ENCODE results near the gene CDKAL1.

CDKAL1 gene

GRCh38 chr6:20811109-20811761 lies 277.0 kb downstream of the CDKAL1 start:
- TF ChIP-seq CEBPB (IDR thresholded peaks at IDR 0.05) (peak; percentile 41), EP300 (IDR thresholded peaks at IDR 0.05; ENCODE audit: borderline replicate concordance) (peak; percentile 88), FOXM1 (IDR thresholded peaks at IDR 0.05; ENCODE audit: borderline replicate concordance, low read depth) (peak; percentile 68; the same call in 1 of the 2 replicates), RAD21 (IDR thresholded peaks at IDR 0.05; ENCODE audit: low read depth) (0 out of 2 replicates have a peak, but pooled peaks have one; percentile 1), CREB1 (IDR thresholded peaks at IDR 0.05; ENCODE audit: low read depth) (0 out of 2 replicates have a peak, but pooled peaks have one; percentile 12), MAX (IDR thresholded peaks at IDR 0.05) (no peak), NFIC (IDR thresholded peaks at IDR 0.05) (0 out of 2 replicates have a peak, but pooled peaks have one; percentile 6), YY1 (IDR thresholded peaks at IDR 0.05; ENCODE audit: low read depth) (no peak), TAF1 (IDR thresholded peaks at IDR 0.05; ENCODE audit: low read depth) (no peak), TEAD4 (IDR thresholded peaks at IDR 0.05) (peak; percentile 84), TCF12 (IDR thresholded peaks at IDR 0.05; ENCODE audit: low read depth) (peak; percentile 70; the same call in 1 of the 2 replicates)

GRCh38 chr6:20812776-20813175 lies 278.5 kb downstream of the CDKAL1 start:
- no peak for TF ChIP-seq CEBPB (IDR thresholded peaks at IDR 0.05)
- no peak for TF ChIP-seq CREB1 (IDR thresholded peaks at IDR 0.05; ENCODE audit: low read depth)
- no peak for TF ChIP-seq EP300 (IDR thresholded peaks at IDR 0.05; ENCODE audit: borderline replicate concordance)
- no peak for TF ChIP-seq USF1 (IDR thresholded peaks at IDR 0.05)
- no peak for TF ChIP-seq TAF1 (IDR thresholded peaks at IDR 0.05; ENCODE audit: low read depth)
- TF ChIP-seq EGR1 (IDR thresholded peaks at IDR 0.05), result no peak
- TF ChIP-seq YY1 (IDR thresholded peaks at IDR 0.05; ENCODE audit: low read depth), result no peak
- TF ChIP-seq REST (IDR thresholded peaks at IDR 0.05; ENCODE audit: low read depth), result no peak
- no peak for TF ChIP-seq ZBTB7A (IDR thresholded peaks at IDR 0.05; ENCODE audit: low read depth)
- TF ChIP-seq NFIC (IDR thresholded peaks at IDR 0.05), result no peak
- TF ChIP-seq TCF12 (IDR thresholded peaks at IDR 0.05; ENCODE audit: low read depth), result no peak
- no peak for TF ChIP-seq TEAD4 (IDR thresholded peaks at IDR 0.05)

- no peak for TF ChIP-seq CEBPB (IDR thresholded peaks at IDR 0.05)
- no peak for TF ChIP-seq TAF1 (IDR thresholded peaks at IDR 0.05; ENCODE audit: low read depth)
- TF ChIP-seq RAD21 (IDR thresholded peaks at IDR 0.05; ENCODE audit: low read depth), result no peak
- TF ChIP-seq TCF12 (IDR thresholded peaks at IDR 0.05; ENCODE audit: low read depth), result no peak
- no peak for TF ChIP-seq REST (IDR thresholded peaks at IDR 0.05; ENCODE audit: low read depth)
- no peak for TF ChIP-seq FOXM1 (IDR thresholded peaks at IDR 0.05; ENCODE audit: borderline replicate concordance, low read depth)
- TF ChIP-seq USF1 (IDR thresholded peaks at IDR 0.05), result no peak
- no peak for TF ChIP-seq MAX (IDR thresholded peaks at IDR 0.05)
- no peak for TF ChIP-seq EP300 (IDR thresholded peaks at IDR 0.05; ENCODE audit: borderline replicate concordance)
- no peak for TF ChIP-seq YY1 (IDR thresholded peaks at IDR 0.05; ENCODE audit: low read depth)
- TF ChIP-seq CREB1 (IDR thresholded peaks at IDR 0.05; ENCODE audit: low read depth), result no peak
- TF ChIP-seq TEAD4 (IDR thresholded peaks at IDR 0.05), result no peak
- TF ChIP-seq NFIC (IDR thresholded peaks at IDR 0.05), result no peak
- TF ChIP-seq EGR1 (IDR thresholded peaks at IDR 0.05), result no peak
- no peak for TF ChIP-seq ZBTB7A (IDR thresholded peaks at IDR 0.05; ENCODE audit: low read depth)
Observed at GRCh38 chr6:20814494-20814893, 280.2 kb downstream of the CDKAL1 start.

GRCh38 chr6:20816126-20816525 lies 281.9 kb downstream of the CDKAL1 start:
- TF ChIP-seq REST (IDR thresholded peaks at IDR 0.05; ENCODE audit: low read depth) (no peak), CREB1 (IDR thresholded peaks at IDR 0.05; ENCODE audit: low read depth) (no peak), RAD21 (IDR thresholded peaks at IDR 0.05; ENCODE audit: low read depth) (no peak), CEBPB (IDR thresholded peaks at IDR 0.05) (no peak), USF1 (IDR thresholded peaks at IDR 0.05) (no peak), MAX (IDR thresholded peaks at IDR 0.05) (no peak), ZBTB7A (IDR thresholded peaks at IDR 0.05; ENCODE audit: low read depth) (no peak), NFIC (IDR thresholded peaks at IDR 0.05) (no peak), TAF1 (IDR thresholded peaks at IDR 0.05; ENCODE audit: low read depth) (no peak), YY1 (IDR thresholded peaks at IDR 0.05; ENCODE audit: low read depth) (no peak), EP300 (IDR thresholded peaks at IDR 0.05; ENCODE audit: borderline replicate concordance) (no peak)
